ENCODE data around the gene ABI1. TPM values are rescaled to one million over a fixed set of nuclear protein-coding genes. Genes with fewer than 3 reads are reported as not detected.
A peak's percentile ranks its signal among the peaks of the same experiment; 100 is the strongest.

The ABI1 gene
- total RNA-seq, 1 experiment from 2014 or later: 50.8 TPM

GRCh38 chr10:26855186-26855585 is 5.6 kb downstream of the ABI1 start:
- Histone ChIP-seq H3K9me3 (ENCODE audit: insufficient read depth, low read depth) (no peaks in the 10 kb centered on the region), H2AFZ (no peak overlapping the region), H3K4me1 (replicated peaks; ENCODE audit: insufficient read depth) (peaks cover 11% of the 10 kb centered on the region), H4K20me1 (ENCODE audit: insufficient read depth) (0 out of 2 replicates have a peak, but pooled peaks cover 7% of the 10 kb centered on the region), H3K27me3 (ENCODE audit: insufficient read depth, low read depth) (no peaks in the 10 kb centered on the region), H3K4me2 (no peak overlapping the region), H3F3A (ENCODE audit: insufficient read depth, low read depth) (peaks cover 7% of the 10 kb centered on the region), H3K27ac (no peak overlapping the region), H3K4me3 (no peak overlapping the region), H3K36me3 (ENCODE audit: low read depth) (no peaks in the 10 kb centered on the region), H3K79me2 (ENCODE audit: low read depth) (peaks cover 71% of the 10 kb centered on the region), H3K9me2 (ENCODE audit: insufficient read depth) (no peaks in the 10 kb centered on the region)
- CTCF ChIA-PET: no interaction called here
- intact Hi-C loops (cut with micrococcal nuclease; ENCODE audit: unreplicated experiment): no loop called here
- no TSS peak for BruUV-seq (replicated peaks)
- peak in 1 of 2 experiments; percentile 37 for DNase-seq
- POLR2A ChIA-PET (ENCODE audit: unreplicated experiment): no interaction called here
- TF ChIP-seq CTCF (conservative IDR thresholded peaks at IDR 0.05): no peak
- TF ChIP-seq EZH2 (IDR thresholded peaks at IDR 0.05; ENCODE audit: low read depth): no peak

- BruUV-seq (replicated peaks): no TSS peak
- Histone ChIP-seq H3F3A (ENCODE audit: insufficient read depth, low read depth) (peaks cover 4% of the 10 kb centered on the region; the same call in 1 of the 2 replicates), H3K4me1 (replicated peaks; ENCODE audit: insufficient read depth) (peaks cover 11% of the 10 kb centered on the region), H3K79me2 (ENCODE audit: low read depth) (peaks cover 69% of the 10 kb centered on the region), H3K4me2 (no peak overlapping the region), H3K36me3 (ENCODE audit: low read depth) (no peaks in the 10 kb centered on the region), H3K9me3 (ENCODE audit: insufficient read depth, low read depth) (no peaks in the 10 kb centered on the region), H2AFZ (no peak overlapping the region), H3K9me2 (ENCODE audit: insufficient read depth) (no peaks in the 10 kb centered on the region), H3K27ac (no peak overlapping the region), H3K4me3 (no peak overlapping the region), H4K20me1 (ENCODE audit: insufficient read depth) (0 out of 2 replicates have a peak, but pooled peaks cover 7% of the 10 kb centered on the region), H3K27me3 (ENCODE audit: insufficient read depth, low read depth) (no peaks in the 10 kb centered on the region)
- intact Hi-C loops (cut with micrococcal nuclease; ENCODE audit: unreplicated experiment): no loop called here
- ChIA-PET CTCF (no interaction called here), POLR2A (ENCODE audit: unreplicated experiment) (interaction anchor here (0.5 kb wide), 1 partner anchor 99 kb away, joined by 4 read pairs; no protein-coding TSS in a partner anchor)
- TF ChIP-seq CTCF (conservative IDR thresholded peaks at IDR 0.05): no peak
- TF ChIP-seq EZH2 (IDR thresholded peaks at IDR 0.05; ENCODE audit: low read depth): no peak
- no peak for DNase-seq
Measured at GRCh38 chr10:26854524-26854923, 6.2 kb downstream of the ABI1 start.

GRCh38 chr10:26844396-26844975 is 16.3 kb downstream of the ABI1 start:
- Histone ChIP-seq H4K20me1 (ENCODE audit: insufficient read depth) (no peaks in the 10 kb centered on the region), H3K9me3 (ENCODE audit: insufficient read depth, low read depth) (no peaks in the 10 kb centered on the region), H3K4me1 (replicated peaks; ENCODE audit: insufficient read depth) (no peaks in the 10 kb centered on the region), H3K27me3 (ENCODE audit: insufficient read depth, low read depth) (no peaks in the 10 kb centered on the region), H2AFZ (no peak overlapping the region), H3K27ac (no peak overlapping the region), H3K4me3 (no peak overlapping the region), H3K36me3 (ENCODE audit: low read depth) (no peaks in the 10 kb centered on the region), H3K4me2 (no peak overlapping the region), H3K79me2 (ENCODE audit: low read depth) (peaks cover 4% of the 10 kb centered on the region; the same call in 1 of the 2 replicates), H3F3A (ENCODE audit: insufficient read depth, low read depth) (no peaks in the 10 kb centered on the region), H3K9me2 (ENCODE audit: insufficient read depth) (no peaks in the 10 kb centered on the region)
- ChIA-PET CTCF (no interaction called here), POLR2A (ENCODE audit: unreplicated experiment) (no interaction called here)
- no TSS peak for BruUV-seq (replicated peaks)
- intact Hi-C loops (cut with micrococcal nuclease; ENCODE audit: unreplicated experiment): no loop called here
- no peak for DNase-seq
- TF ChIP-seq EZH2 (IDR thresholded peaks at IDR 0.05; ENCODE audit: low read depth) (no peak), CTCF (conservative IDR thresholded peaks at IDR 0.05) (no peak)

Data from PC-9 (cell line).